Hepatocyte (in vitro differentiated cells): ENCODE measurements around the gene COQ8B. TPM values are rescaled to one million over a fixed set of nuclear protein-coding genes. Genes with fewer than 3 reads are reported as not detected.

Source experiments
- DNase-seq: peaks from one replicate; pipeline ENCODE4 v3.0.0-alpha.2; 2016; ENCODE audit warnings: low spot score
- H2AFZ ChIP-seq: fragments of 200-600 bp; sonication (generic); 2 replicates; pipeline ENCODE4 v1.6.0; 2016; ENCODE audit warnings: antibody characterized with exemption, mild to moderate bottlenecking
- H3K27ac ChIP-seq: fragments of 200-600 bp; sonication (generic); 2 replicates; pipeline ENCODE4 v1.5.1; 2016; ENCODE audit warnings: mild to moderate bottlenecking
- H3K27me3 ChIP-seq: fragments of 200-600 bp; sonication (generic); 2 replicates; pipeline ENCODE4 v1.6.1; 2016
- H3K36me3 ChIP-seq: fragments of 200-600 bp; sonication (generic); replicated peaks from 2 replicates; pipeline ENCODE4 v1.5.1; 2016; ENCODE audit warnings: low read depth; ENCODE audit not compliant: insufficient read depth
- H3K4me1 ChIP-seq: fragments of 200-600 bp; sonication (generic); 2 replicates; pipeline ENCODE4 v1.5.1; 2016; ENCODE audit warnings: mild to moderate bottlenecking, moderate library complexity; ENCODE audit not compliant: insufficient read depth
- H3K4me2 ChIP-seq: fragments of 200-600 bp; sonication (generic); 2 replicates; pipeline ENCODE4 v1.6.0; 2016
- H3K4me3 ChIP-seq: fragments of 200-600 bp; sonication (generic); 2 replicates; pipeline ENCODE4 v1.5.1; 2016; ENCODE audit warnings: mild to moderate bottlenecking
- H3K79me2 ChIP-seq: fragments of 200-600 bp; sonication (generic); 2 replicates; pipeline ENCODE4 v1.6.0; 2017; ENCODE audit warnings: mild to moderate bottlenecking
- H3K9me2 ChIP-seq: fragments of 200-600 bp; sonication (generic); replicated peaks from 2 replicates; pipeline ENCODE4 v1.6.0; 2017; ENCODE audit warnings: mild to moderate bottlenecking; ENCODE audit not compliant: insufficient read depth
- H3K9me3 ChIP-seq: fragments of 200-600 bp; sonication (generic); 2 replicates; pipeline ENCODE4 v1.5.1; 2016; ENCODE audit warnings: low read depth, mild to moderate bottlenecking
- H4K20me1 ChIP-seq: fragments of 200-600 bp; sonication (generic); 2 replicates; pipeline ENCODE4 v1.6.0; 2016; ENCODE audit warnings: mild to moderate bottlenecking; ENCODE audit not compliant: insufficient read depth, poor library complexity, severe bottlenecking
- CTCF ChIP-seq: fragments of 200-600 bp; sonication (generic); IDR thresholded peaks from 2 replicates; pipeline ENCODE4 v1.5.1; 2016; ENCODE audit warnings: antibody characterized with exemption, mild to moderate bottlenecking; ENCODE audit not compliant: poor library complexity
- EZH2 ChIP-seq: fragments of 200-600 bp; sonication (generic); IDR thresholded peaks from 2 replicates; pipeline ENCODE4 v1.6.1; 2016; ENCODE audit warnings: antibody characterized with exemption, mild to moderate bottlenecking, borderline replicate concordance
- EZH2phosphoT487 ChIP-seq: fragments of 200-600 bp; sonication (generic); IDR thresholded peaks from one replicate; pipeline ENCODE4 v1.6.1; 2018; ENCODE audit warnings: antibody characterized with exemption, mild to moderate bottlenecking, low read depth, moderate library complexity; ENCODE audit not compliant: unreplicated experiment, severe bottlenecking
- WGBS: methylation state at CpG from one replicate; pipeline ENCODE4 v1.1.6; 2016; ENCODE audit warnings: low lambda C conversion rate; ENCODE audit errors: missing lambda C conversion rate; 5-methylcytosine and 5-hydroxymethylcytosine counted together
- polyA plus RNA-seq: library from polyadenylated mRNA; unstranded; fragments of >200 nt; fragmentation: Nextera tagmentation; extraction: Ambion mirVana; gene quantifications from 2 replicates; pipeline ENCODE4 v1.2.1, GENCODE V29; 2016
- total RNA-seq: library from RNA; depleted of rRNA; stranded (reverse); fragments of >200 nt; gene quantifications from 2 replicates; pipeline ENCODE4 v1.2.3, GENCODE V29; 2014

The COQ8B gene
- total and polyA plus RNA-seq, 2 experiments from 2014 or later, result 40.2 to 49.2 TPM

- H3K27ac ChIP-seq, result no peak overlapping the region
- H3K4me2 ChIP-seq, result no peak overlapping the region
- no peaks in the 10 kb centered on the region for H3K27me3 ChIP-seq
Measured at GRCh38 chr19:40756502-40757110, 39.9 kb upstream of the COQ8B start.

GRCh38 chr19:40755791-40756190, 39.1 kb upstream of the COQ8B start:
- no peaks in the 10 kb centered on the region for H3K9me3 ChIP-seq
- H3K4me3 ChIP-seq, result no peak overlapping the region
- H3K36me3 ChIP-seq, result no peaks in the 10 kb centered on the region
- H3K4me1 ChIP-seq, result peaks cover 30% of the 10 kb centered on the region
- H2AFZ ChIP-seq, result no peak overlapping the region
- no peaks in the 10 kb centered on the region for H3K9me2 ChIP-seq
- H3K27ac ChIP-seq, result peak overlapping the region; percentile 96
- 95% methylated on average over 8 of the region's 8 CpGs for WGBS
- no peak for DNase-seq
- no peaks in the 10 kb centered on the region for H3K27me3 ChIP-seq
- TF ChIP-seq EZH2phosphoT487 (no peak), CTCF (no peak), EZH2 (no peak)
- peak overlapping the region; percentile 75 for H3K4me2 ChIP-seq
- H3K79me2 ChIP-seq, result peaks cover 73% of the 10 kb centered on the region
- H4K20me1 ChIP-seq, result peaks cover 5% of the 10 kb centered on the region

More at GRCh38 chr19:40756502-40757110, 39.9 kb upstream of the COQ8B start:
- Histone ChIP-seq H3K36me3 (no peaks in the 10 kb centered on the region), H4K20me1 (peaks cover 5% of the 10 kb centered on the region), H3K4me1 (peaks cover 30% of the 10 kb centered on the region), H3K9me2 (no peaks in the 10 kb centered on the region), H3K9me3 (no peaks in the 10 kb centered on the region), H2AFZ (no peak overlapping the region), H3K79me2 (peaks cover 73% of the 10 kb centered on the region), H3K4me3 (no peak overlapping the region)
- TF ChIP-seq CTCF (no peak), EZH2 (no peak), EZH2phosphoT487 (no peak)
- DNase-seq, result no peak
- 89% methylated on average over 10 of the region's 11 CpGs for WGBS

DNA sequence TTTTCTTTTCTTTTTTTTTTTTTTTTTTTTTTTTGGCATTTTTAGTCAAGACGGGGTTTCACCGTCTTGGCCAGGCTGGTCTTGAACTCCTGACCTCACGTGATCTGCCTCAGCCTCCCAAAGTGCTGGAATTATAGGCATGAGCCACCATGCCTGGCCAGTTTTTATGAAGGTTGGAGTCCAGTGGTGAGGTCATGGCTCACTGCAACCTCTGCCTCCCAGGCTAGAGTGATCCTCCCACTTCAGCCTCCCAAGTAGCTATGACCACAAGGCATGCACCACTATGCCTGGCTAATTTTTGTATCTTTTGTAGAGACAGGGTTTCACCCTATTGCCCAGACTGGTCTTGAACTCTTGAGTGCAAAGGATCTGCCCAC, 38.5 kb upstream of the COQ8B start:
- Histone ChIP-seq H3K4me3 (no peak overlapping the region), H3K9me3 (no peaks in the 10 kb centered on the region), H2AFZ (no peak overlapping the region), H3K27me3 (no peaks in the 10 kb centered on the region), H3K27ac (peak overlapping the region; percentile 96), H3K4me1 (peaks cover 30% of the 10 kb centered on the region), H3K4me2 (peak overlapping the region; percentile 75), H3K79me2 (peaks cover 70% of the 10 kb centered on the region), H3K9me2 (no peaks in the 10 kb centered on the region), H3K36me3 (no peaks in the 10 kb centered on the region), H4K20me1 (peaks cover 3% of the 10 kb centered on the region)
- DNase-seq, result no peak
- 91% methylated on average over 3 of the region's 3 CpGs for WGBS
- TF ChIP-seq EZH2phosphoT487 (no peak), EZH2 (no peak), CTCF (no peak)
